HG03565 (cell line): Measurements from ENCODE around the gene SPI1.
"Not testable (repeated sequence)": the region's sequence is repeated elsewhere in the genome, so short reads cannot be mapped to it uniquely, and the experiment has no call there.

Experiments
- ATAC-seq: cut with Tn5 transposase; IDR thresholded peaks from one replicate; pipeline ENCODE4 v1.9.1; 2021; ENCODE audit warnings: mild to moderate bottlenecking, moderate library complexity; ENCODE audit not compliant: unreplicated experiment

The SPI1 gene

DNA sequence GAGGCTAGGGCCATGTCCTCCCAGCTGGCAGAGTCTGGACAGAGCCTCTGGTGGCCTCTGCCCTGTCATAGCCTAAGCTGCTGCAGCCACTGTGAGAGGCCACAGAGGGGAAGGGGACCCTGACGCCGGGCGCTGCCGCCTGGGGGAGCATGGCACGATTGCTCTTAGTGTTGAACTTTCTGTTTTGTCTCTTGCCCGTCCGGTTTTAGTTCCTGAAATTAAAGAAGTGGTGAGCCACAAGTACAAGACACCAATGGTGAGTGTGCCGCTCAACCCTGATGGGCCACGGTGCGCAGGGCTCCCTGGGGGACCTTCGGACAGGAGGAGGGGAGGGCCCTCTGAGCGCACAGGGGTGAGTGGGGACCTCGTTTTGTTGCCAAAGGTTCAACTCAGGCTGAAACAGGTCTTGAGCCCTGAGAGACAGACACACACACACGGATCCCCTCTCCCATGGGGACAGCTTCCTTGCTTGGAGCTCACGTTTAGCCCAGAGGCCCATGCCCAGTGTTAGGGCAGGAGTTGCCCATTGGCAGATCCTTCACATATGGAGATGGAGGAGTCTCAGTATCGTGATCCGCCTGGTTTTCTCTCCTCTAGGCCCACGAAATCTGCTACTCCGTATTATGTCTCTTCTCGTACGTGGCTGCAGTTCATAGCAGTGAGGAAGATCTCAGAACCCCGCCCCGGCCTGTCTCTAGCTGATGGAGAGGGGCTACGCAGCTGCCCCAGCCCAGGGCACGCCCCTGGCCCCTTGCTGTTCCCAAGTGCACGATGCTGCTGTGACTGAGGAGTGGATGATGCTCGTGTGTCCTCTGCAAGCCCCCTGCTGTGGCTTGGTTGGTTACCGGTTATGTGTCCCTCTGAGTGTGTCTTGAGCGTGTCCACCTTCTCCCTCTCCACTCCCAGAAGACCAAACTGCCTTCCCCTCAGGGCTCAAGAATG lies 49.6 kb downstream of the SPI1 start:
- ATAC-seq, result no peak

DNA sequence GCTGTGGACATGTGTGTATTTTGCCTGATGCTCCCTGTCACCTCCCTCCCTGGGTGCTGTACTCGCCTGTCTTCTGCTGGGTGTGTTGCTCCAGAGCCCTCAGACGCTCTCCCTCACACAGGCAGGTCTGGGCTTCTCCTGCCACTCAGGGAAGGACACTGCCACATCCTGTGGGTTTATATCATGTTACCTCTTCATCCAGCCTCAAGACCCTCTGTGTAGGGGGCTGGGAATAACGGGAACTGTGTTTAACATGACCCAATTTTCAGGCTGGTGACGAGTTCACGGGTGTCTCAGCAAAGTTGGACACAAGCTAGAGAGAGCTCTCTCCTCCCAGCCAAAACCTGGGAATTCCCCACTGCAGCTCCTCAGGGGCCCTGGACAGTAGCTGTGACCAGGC lies 50.4 kb downstream of the SPI1 start:
- no peak for ATAC-seq

DNA sequence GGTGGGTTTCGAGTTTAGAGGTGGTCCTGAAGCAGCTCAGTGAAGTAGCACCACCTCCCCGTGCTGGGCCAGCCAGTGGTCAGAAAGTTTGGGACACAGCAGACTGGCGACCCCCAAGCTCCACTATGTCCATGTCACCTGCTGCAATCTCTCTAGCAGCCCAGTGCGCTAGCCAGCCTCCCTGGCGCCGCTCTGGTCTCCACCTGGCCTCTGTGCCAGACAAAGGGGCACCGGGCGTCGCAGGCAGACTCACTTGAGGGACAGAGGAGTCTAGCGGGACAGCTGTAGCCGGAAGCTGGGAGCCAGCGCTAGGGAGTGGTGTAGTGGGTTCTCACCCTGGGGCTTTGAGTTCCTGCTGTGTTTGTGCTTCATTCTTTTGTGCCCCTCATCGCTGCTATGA lies 51.3 kb downstream of the SPI1 start:
- ATAC-seq, result no peak

DNA sequence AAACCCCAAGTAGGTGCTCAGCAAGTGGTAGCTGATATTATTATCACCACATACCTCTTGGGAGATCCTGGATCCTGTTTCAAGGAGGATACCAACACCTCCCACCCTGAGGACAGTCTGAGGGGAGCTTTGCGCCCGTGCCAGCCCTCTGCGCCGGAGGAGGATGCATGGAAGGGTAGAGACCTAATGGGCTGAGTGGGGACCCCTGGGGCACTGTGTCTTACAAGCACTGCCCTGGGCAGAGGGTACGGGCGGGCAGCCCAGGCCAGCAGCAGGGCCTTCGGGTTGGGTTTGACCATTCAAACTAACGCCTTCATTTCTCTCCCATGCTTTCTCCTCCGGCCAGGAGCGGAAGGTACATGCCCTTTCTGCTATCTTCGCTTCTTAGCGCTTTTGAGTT lies 52.1 kb downstream of the SPI1 start:
- ATAC-seq, result no peak

DNA sequence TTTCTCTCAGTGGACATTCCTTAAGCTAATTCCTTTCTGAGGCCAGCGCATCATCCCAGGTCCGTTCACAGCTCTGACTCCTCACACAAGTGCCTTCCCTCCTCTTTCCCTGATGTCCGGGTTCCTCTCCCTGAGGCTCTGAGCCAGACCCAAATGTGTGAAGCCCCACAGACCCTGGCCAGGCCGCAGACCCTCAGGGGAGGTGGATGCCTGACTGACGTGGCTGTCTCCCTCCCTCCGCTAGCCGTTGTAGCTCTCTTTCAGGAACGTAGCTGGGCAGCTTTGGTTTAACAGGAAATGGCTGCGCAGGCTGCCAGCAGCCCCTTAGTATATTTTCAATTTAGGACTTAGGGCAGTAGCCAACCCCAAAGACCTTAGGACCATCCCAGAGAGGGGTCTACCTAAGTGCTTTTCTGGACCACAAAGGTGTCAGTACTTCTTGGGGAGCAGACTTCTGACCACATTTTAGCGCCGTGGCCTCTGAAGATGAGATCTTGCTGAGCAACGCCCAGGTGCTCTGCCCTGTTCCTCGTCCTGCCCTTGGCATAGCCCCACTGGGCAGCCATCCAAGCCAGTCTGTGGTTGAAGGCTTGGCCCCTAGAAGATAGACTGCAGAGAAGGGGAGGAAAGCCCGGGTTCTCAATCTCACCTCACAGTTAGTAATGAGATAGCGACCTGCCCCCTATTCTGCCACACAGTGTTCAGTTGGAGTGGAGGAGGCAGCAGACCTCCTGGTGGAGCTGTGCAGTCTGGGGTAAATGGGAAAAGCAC lies 52.9 kb downstream of the SPI1 start:
- ATAC-seq, result no peak

DNA sequence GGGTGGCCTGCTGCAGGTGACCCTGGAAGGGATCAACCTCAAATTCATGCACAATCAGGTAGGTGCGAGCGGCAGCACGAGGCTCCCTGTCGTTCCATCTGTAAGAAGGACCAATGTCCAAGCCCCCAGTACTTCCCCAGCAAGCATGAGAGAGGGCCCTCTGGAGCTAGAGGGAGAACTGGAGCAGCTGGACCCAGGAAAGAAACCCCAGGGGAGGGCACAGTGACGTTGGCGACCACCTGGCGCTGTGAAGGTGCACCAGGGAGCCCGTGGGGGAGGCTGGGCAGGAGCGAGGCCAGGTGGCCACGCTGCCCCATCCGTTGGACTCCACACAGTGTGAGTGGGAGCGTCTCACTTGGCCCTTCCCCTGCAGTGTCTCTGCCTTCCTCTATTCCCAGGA lies 53.8 kb downstream of the SPI1 start:
- no peak for ATAC-seq

DNA sequence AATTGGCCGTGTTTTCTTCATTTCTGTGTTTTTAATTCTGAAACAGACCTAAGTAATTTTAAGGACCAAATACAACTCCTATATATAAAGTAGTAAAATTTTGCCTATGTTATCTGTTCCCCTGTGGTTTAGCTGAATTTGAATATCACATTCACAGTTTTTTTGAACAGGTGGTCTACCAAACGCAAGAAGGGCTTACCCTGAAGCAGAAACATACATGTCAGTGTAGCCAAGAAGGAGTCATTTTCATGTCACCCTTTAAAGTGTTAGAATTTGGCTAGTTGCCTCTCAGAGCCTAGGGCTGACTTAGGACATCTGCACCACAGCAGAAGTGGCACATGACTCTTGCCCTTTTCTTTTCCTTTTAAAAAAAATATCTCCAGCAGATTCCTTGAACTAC lies 60.2 kb downstream of the SPI1 start:
- no peak for ATAC-seq

DNA sequence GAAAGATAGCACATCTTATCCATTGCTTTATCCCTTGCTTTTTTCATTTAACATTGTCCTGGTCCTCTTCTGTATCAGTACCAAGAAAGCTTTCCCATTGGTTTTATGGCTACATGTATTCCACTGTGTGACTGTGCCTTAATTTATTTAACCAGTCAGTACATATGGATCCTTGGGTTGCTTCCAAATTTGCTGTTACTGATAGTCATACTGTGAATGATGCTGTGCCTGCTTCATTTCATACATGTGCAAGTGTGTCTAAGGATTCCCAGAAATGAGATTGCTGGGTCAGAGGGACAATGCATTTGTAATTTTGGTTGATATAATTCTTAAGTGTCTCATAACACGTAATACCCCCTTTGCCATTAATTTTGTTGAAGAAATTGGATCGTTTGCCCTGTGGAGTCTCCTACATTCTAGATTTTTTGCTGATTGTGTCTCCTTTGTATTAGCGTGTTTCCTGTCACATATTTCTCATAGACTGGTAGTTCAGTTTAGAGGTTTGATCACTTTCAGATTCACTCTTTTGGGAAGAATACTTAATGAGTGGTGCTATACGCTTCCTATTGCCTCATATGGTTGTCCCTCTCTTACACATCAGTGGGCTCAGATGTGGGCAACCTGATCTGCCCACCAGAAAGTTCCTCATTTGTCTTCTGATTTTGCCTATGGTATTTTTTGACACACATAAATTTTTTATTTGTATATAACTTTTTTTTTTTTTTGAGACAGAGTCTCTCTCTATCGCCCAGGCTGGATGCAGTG lies 61.1 kb downstream of the SPI1 start:
- ATAC-seq, result no peak

DNA sequence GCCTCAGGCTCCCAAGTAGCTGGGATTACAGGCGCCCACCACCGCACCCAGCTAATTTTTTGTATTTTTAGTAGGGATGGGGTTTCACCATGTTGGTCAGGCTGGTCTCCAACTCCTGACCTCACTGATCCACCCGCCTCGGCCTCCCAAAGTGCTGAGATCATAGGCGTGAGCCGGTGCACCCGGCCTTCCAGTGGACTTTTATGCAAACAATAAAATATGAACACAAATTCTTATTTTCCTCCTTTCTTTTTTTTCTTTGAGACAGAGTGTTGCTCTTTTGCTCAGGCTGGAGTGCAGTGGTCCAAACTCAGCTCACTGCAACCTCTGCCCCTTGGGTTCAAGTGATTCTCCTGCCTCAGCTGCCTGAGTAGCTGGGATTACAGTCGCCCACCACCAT lies 61.8 kb downstream of the SPI1 start:
- ATAC-seq, result not testable (repeated sequence)

DNA sequence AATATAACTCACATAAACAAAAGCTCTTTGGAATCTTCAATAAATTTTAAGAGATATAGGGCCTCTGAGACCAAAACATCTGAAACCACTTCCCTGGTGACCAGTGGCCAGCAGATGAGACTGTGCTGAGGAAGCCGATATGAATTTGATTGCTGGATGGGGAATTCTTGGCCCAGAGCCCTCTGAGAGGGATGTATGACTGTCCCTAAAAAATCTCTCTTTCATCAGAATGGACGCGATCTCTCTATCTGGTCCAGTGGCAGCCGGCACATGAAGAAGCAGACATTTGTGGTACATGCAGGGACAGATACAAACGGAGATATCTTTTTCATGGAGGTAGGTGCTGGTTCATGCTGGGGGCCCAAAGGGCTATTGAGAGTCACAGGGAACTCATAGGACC lies 63.4 kb downstream of the SPI1 start:
- ATAC-seq, result no peak

DNA sequence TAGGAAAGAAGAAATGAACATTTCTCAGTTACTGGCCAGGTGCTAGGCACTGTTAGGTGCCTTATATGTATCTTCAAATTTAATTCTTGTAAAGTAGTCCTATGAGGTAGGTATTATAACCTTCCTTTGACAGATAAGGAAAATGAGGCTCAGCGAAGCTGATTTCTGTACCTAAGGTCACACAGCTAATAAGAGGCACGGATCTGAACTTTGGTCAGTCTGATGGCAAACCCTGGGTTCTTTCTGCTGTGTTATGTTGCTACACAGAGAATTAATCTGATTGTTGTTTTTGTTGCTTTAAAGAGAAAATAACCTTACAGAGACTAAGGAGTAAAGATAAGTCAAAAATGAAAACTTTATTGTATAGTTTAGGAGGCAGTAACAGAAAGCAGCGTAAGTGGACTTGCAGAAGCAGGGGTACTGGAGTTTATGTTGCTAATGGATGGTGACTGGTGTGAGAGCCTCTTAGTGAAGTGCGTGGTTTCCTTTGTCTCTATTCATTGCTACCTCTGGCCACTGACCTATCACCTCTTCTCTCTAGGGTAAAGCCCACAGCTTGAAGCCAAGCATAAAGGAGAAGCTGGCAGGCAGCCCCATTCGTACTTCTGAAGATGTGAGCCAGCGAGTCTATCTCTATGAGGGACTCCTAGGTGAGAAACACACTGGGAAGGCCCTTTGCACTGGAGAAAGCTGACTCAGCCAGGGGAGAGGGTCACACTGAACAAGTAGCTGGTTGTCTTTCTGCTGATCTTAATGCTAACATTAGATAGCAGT lies 70.1 kb downstream of the SPI1 start:
- ATAC-seq, result no peak

DNA sequence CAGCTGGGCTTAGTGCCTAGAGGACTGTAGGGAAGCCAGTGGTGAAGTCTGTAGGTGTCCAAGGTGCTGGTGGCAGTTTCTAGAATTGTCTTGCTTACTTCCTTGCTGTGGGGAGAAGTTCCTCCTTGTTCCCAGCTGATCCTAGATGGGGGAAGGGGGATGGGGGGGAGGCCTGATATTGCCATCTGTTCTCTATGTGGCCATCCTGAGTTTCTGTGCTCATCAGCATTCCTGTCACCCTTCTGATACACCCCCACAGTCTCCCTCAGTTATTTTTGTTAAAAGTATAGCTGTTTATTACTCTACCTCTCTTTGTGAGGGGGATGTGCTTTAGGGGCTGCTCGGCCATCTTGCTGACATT lies 71.9 kb downstream of the SPI1 start:
- no peak for ATAC-seq

DNA sequence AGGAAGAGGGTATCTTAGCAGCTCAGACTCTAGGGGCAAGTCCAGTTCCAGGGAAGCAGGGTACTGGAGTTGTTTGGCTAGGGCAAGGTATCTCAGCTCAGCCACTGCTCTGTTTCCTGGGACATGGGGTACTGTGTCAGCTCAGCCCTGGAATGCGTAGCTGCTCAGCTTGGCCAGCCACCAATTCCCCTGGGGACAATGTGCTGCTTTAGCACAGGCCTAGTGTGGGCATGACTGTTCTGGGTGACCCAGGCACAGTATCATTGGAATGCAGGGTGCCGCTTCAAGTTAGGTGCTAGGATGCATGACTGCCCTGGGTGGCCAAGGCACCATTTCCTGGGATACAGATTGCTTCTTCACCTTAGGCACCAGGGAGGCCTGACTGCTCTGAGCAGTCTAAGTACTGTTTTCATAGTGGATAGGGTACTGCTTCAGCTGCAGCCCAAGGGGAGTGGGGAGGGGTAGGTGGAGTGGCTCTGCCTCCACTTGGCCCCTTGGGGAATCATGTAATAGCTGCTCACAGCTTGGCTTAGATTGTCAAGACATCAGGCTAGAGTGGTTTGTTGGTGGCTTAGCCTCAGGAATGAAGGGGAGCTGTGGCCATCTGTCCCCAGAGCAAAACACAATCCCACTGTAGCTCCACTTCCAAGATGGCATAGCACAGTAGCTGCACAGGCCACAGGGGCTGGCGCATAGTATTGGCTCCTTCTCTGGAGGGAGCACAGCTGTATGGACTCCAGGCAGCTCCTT lies 72.4 kb downstream of the SPI1 start:
- ATAC-seq, result no peak
